ENCODE measurements around the gene RPS6KA5.

- TF ChIP-seq CTCF (IDR thresholded peaks at IDR 0.05; ENCODE audit: borderline replicate concordance, extremely low read depth, low read length, poor library complexity, severe bottlenecking) (no peak), EZH2 (IDR thresholded peaks at IDR 0.05; ENCODE audit: borderline replicate concordance, low read depth, low read length, severe bottlenecking) (peak; percentile 30)
Observed at GRCh38 chr14:90815572-90815821, 244.9 kb downstream of the RPS6KA5 start.
